H54 (cell line): ENCODE data around the gene GAB2.
"Not testable (repeated sequence)": the region's sequence is repeated elsewhere in the genome, so short reads cannot be mapped to it uniquely, and the experiment has no call there.

Experiments used
- DNase-seq: peaks from one replicate; pipeline ENCODE4 v3.0.0; 2011; ENCODE audit warnings: low spot score, mixed read lengths; ENCODE audit not compliant: insufficient read length
- FAIRE-seq: peaks from 3 replicates; lab custom pipeline; 2011; peaks lifted over from hg19 to GRCh38; lab: Jason Lieb, UNC
- POLR2A ChIP-seq: IDR thresholded peaks from 2 replicates; pipeline ENCODE4 v1.6.1; 2011; ENCODE audit warnings: low read depth, mild to moderate bottlenecking, low read length

Gene GAB2

GRCh38 chr11:78281511-78281910, 136.1 kb downstream of the GAB2 start:
- DNase-seq, result no peak
- no peak for FAIRE-seq
- TF ChIP-seq POLR2A, result no peak

GRCh38 chr11:78277314-78277994, 140.2 kb downstream of the GAB2 start:
- TF ChIP-seq POLR2A, result no peak
- DNase-seq (no peak), FAIRE-seq (no peak)

GRCh38 chr11:78276311-78276710, 141.3 kb downstream of the GAB2 start:
- FAIRE-seq (no peak), DNase-seq (no peak)
- TF ChIP-seq POLR2A, result no peak

GRCh38 chr11:78274739-78275138, 142.9 kb downstream of the GAB2 start:
- no peak for TF ChIP-seq POLR2A
- DNase-seq (no peak), FAIRE-seq (no peak)

GRCh38 chr11:78272625-78273269, 144.9 kb downstream of the GAB2 start:
- FAIRE-seq, DNase-seq: not testable (repeated sequence)

- DNase-seq, FAIRE-seq: not testable (repeated sequence)
Measured at GRCh38 chr11:78271801-78272200, 145.8 kb downstream of the GAB2 start.

- DNase-seq (no peak), FAIRE-seq (no peak)
- no peak for TF ChIP-seq POLR2A
Measured at GRCh38 chr11:78270971-78271370, 146.6 kb downstream of the GAB2 start.

- TF ChIP-seq POLR2A, result no peak
- DNase-seq (no peak), FAIRE-seq (no peak)
Measured at GRCh38 chr11:78269806-78270205, 147.8 kb downstream of the GAB2 start.

- no peak for FAIRE-seq
- no peak for DNase-seq
- TF ChIP-seq POLR2A, result no peak
Measured at GRCh38 chr11:78268591-78269410, 148.8 kb downstream of the GAB2 start.

GRCh38 chr11:78266451-78266850, 151.2 kb downstream of the GAB2 start:
- FAIRE-seq (no peak), DNase-seq (no peak)
- no peak for TF ChIP-seq POLR2A

GRCh38 chr11:78265326-78265725, 152.3 kb downstream of the GAB2 start:
- FAIRE-seq (no peak), DNase-seq (no peak)
- no peak for TF ChIP-seq POLR2A

- DNase-seq (no peak), FAIRE-seq (no peak)
Measured at GRCh38 chr11:78262691-78263090, 154.9 kb downstream of the GAB2 start.

GRCh38 chr11:78262238-78262637, 155.4 kb downstream of the GAB2 start:
- FAIRE-seq (no peak), DNase-seq (no peak)
- TF ChIP-seq POLR2A, result no peak

More at GRCh38 chr11:78262691-78263090, 154.9 kb downstream of the GAB2 start:
- TF ChIP-seq POLR2A, result no peak

- TF ChIP-seq POLR2A, result no peak
- DNase-seq (no peak), FAIRE-seq (no peak)
Measured at GRCh38 chr11:78261828-78262227, 155.8 kb downstream of the GAB2 start.
